GM12865 (cell line): Measurements from ENCODE around the gene BPIFB2.

ENCODE experiments used
- DNase-seq: peaks from one replicate; pipeline ENCODE4 v3.0.0; 2010; ENCODE audit warnings: low read depth
- H3K4me3 ChIP-seq: 2 replicates; pipeline ENCODE4 v1.5.1; 2011; ENCODE audit warnings: mild to moderate bottlenecking, low read depth, low read length, control low read depth
- TF ChIP-seq, protein P1 (sequence below): IDR thresholded peaks from 2 replicates; pipeline ENCODE4 v1.5.1; 2011; ENCODE audit warnings: low read length, control low read depth, low read depth, inconsistent platforms; ENCODE audit not compliant: insufficient read depth; ENCODE audit errors: missing control alignments

BPIFB2 gene

DNA sequence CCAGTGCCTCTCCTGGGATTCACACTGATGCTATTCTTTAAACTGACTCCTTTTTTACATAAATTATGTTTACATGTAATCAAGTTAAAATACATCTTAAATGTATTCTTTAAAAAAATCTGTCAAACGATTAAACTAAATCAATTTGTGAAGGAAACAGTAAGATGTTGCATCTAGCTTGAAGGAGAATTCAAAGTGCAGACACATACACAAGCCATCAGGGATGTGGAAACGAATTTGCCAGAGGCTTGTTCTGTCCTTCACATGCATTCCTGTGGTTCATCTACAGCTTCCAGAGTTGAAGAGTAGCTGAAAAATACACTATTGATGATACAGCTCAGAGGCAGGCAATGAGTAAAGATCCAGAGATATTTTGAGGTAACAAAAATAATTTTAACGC lies 38.9 kb downstream of the BPIFB2 start:
- TF ChIP-seq, protein P1, sequence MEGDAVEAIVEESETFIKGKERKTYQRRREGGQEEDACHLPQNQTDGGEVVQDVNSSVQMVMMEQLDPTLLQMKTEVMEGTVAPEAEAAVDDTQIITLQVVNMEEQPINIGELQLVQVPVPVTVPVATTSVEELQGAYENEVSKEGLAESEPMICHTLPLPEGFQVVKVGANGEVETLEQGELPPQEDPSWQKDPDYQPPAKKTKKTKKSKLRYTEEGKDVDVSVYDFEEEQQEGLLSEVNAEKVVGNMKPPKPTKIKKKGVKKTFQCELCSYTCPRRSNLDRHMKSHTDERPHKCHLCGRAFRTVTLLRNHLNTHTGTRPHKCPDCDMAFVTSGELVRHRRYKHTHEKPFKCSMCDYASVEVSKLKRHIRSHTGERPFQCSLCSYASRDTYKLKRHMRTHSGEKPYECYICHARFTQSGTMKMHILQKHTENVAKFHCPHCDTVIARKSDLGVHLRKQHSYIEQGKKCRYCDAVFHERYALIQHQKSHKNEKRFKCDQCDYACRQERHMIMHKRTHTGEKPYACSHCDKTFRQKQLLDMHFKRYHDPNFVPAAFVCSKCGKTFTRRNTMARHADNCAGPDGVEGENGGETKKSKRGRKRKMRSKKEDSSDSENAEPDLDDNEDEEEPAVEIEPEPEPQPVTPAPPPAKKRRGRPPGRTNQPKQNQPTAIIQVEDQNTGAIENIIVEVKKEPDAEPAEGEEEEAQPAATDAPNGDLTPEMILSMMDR: no peak
- DNase-seq: no peak
- no peak overlapping the region for H3K4me3 ChIP-seq

DNA sequence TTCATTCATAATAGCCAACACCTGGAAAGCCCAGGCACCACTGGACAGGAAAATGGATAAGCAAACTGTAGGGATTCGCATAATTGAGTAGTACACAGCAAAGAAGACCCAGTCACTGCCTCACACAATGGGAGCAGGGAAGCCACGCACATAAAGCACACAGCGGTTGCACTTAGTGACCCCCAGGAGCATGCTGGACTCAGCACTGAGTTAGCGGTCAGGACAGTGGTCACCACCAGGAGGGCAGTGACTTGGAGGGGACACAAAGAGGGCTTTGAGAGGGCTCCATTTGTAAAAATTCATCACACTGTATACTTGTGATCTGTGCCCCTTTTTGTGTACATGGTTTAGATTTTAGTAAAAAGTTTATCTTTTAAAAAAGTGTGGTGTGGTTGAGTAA lies 43.8 kb downstream of the BPIFB2 start:
- no peak for DNase-seq
- TF ChIP-seq, protein P1: no peak
- no peak overlapping the region for H3K4me3 ChIP-seq

DNA sequence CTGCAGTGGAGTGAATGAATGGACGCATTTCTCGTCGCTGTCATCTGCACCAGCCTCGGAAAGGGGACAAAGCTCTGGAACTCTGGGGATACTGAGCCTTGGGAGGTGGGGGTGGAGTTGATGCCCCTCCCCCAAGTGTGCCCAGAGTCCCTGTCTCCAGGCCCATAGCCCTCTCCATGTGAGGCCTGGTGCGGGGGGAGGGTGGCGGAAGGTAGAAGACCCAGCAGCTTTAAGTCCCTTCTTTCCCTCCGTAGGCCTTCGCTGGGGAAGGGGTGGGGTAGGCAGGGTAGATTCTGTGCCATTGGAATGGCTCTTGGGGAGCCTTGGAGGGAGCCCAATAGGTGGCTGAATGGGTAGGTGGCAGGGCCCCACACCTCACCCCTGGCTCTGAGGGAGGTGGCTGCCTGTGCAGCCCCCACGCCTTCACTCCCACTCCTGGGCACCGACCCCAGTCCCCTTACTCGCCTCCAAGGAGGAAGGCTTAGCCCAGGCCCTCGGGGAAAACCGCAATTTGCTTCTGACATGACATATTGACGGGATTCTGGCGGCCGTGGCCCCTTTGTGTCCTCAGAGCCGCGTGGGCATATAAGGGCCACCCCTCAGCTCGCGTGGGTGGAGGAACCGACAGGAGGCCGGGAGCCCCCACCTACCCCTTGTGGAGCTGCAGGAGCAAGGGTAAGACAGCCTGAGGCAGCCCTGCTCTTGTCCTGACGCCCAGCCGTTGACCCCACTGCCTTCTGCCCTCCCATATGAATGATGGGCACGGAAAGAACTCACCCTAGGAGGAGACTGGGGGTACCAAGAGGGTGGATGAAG lies 46.0 kb downstream of the BPIFB2 start, which contains the start of gene BPIFB3:
Gene BPIFB3 (plus strand): TSS at position 613 of the 816 bp plus-strand sequence. CDS start 1,533 bp downstream, outside the sequence.
- no peak within 1 kb of the TSS for H3K4me3 ChIP-seq
- TF ChIP-seq, protein P1: no peak
- no peak for DNase-seq

DNA sequence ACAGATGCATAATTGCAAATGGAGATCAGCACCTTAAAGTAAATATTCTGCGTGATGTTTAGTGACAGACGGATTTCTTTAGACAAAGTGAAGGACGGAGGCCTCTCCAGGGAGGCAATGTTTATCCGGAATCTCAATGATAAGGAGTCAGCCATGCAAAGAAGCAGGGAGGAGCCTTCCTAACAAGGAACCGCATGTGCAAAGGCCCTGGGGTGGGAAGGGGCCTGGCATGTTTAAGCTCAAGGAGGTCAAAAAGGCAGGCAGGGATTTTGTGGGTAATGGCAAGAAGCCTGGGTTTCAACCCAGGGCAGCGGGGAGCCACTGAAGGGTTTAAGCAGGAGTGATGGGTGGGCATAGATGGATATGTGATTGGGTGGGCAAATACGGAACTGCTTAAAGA lies 46.9 kb downstream of the BPIFB2 start:
- TF ChIP-seq, protein P1: no peak
- DNase-seq: no peak
- H3K4me3 ChIP-seq: no peak overlapping the region

DNA sequence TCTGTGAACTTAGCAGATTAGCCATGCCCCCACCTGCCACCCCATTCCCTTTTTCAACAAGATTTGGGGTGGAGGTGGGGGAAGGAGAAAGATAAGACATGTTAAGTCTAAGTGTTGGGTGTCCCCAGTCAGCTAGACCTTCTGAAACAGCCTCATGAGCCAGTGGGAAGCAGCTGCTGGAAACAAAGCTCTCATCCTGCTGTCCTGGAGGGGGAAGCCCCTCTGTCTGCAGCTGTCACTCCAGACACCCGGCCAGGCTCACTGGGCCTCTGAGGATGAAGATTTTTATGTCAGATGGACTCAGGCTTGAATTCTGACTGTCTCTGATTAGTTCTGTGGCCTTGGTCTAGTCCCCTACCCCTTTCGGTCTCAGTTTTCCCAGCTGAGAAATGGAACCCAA lies 47.3 kb downstream of the BPIFB2 start:
- TF ChIP-seq, protein P1: no peak
- no peak overlapping the region for H3K4me3 ChIP-seq
- DNase-seq: no peak

DNA sequence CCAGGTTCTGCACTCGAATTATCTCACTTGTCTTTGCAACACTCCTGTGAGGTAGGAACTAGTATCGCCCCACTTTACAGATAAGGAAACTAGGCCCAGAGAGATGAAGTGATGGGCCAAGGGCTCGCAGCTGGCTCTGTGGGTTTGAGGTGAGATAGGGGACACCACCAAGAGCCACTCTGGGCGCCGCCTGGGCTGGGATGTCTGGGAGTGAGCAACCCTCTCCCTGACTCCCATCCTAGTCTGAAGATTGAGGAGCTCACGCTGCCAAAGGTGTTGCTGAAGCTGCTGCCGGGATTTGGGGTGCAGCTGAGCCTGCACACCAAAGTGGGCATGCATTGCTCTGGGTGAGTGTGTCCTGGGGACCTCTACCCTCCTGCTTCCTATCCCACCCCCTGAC lies 51.6 kb downstream of the BPIFB2 start:
- DNase-seq: no peak
- no peak overlapping the region for H3K4me3 ChIP-seq
- TF ChIP-seq, protein P1: no peak
